RWPE1 (cell line): Measurements from ENCODE around the gene YWHAG.
"Not testable (repeated sequence)": the region's sequence is repeated elsewhere in the genome, so short reads cannot be mapped to it uniquely, and the experiment has no call there.

Source experiments
- CTCF ChIA-PET: fragments of 350-600 bp; sonication (Branson Sonifier 250); formaldehyde crosslinking; extraction: SDS; loops from one replicate; lab custom pipeline; 2021; lab: Yijun Ruan, JAX
- POLR2A ChIA-PET: fragments of 400-600 bp; formaldehyde crosslinking; extraction: SDS; loops from one replicate; lab custom pipeline; 2020; ENCODE audit warnings: antibody characterized with exemption; ENCODE audit not compliant: low non-redundant PET; lab: Yijun Ruan, JAX
- DNase-seq: peaks from one replicate; pipeline ENCODE4 v3.0.0; 2012; ENCODE audit warnings: low spot score
- H3K27ac ChIP-seq: fragments of 450-650 bp; 2 replicates; pipeline ENCODE4 v1.5.1; 2017
- CTCF ChIP-seq: fragments of 450-650 bp; conservative IDR thresholded peaks from 2 replicates; pipeline ENCODE4 v1.5.1; 2017; ENCODE audit warnings: low read depth, mild to moderate bottlenecking

Gene YWHAG

GRCh38 chr7:76400248-76400647, 41.5 kb upstream of the YWHAG start:
- ChIA-PET CTCF (no interaction called here), POLR2A (no interaction called here)
- TF ChIP-seq CTCF: no peak
- DNase-seq: no peak
- H3K27ac ChIP-seq: peak overlapping the region; percentile 75

GRCh38 chr7:76397409-76398183, 38.8 kb upstream of the YWHAG start:
- peak; percentile 82 for DNase-seq
- CTCF ChIA-PET: no interaction called here
- H3K27ac ChIP-seq: peak overlapping the region; percentile 75
- POLR2A ChIA-PET: interaction anchor here (0.6 kb wide), 1 partner anchor 39 kb away, joined by 6 read pairs; no protein-coding TSS in a partner anchor
- no peak for TF ChIP-seq CTCF

- H3K27ac ChIP-seq: peak overlapping the region; percentile 75
- no peak for TF ChIP-seq CTCF
- no peak for DNase-seq
- ChIA-PET POLR2A (no interaction called here), CTCF (no interaction called here)
Observed at GRCh38 chr7:76396864-76397263, 38.1 kb upstream of the YWHAG start.

- TF ChIP-seq CTCF: no peak
- ChIA-PET CTCF (no interaction called here), POLR2A (no interaction called here)
- no peak for DNase-seq
- H3K27ac ChIP-seq: peak overlapping the region; percentile 75
Observed at GRCh38 chr7:76395965-76396726, 37.4 kb upstream of the YWHAG start.

- DNase-seq, CTCF ChIA-PET, POLR2A ChIA-PET: not testable (repeated sequence)
- H3K27ac ChIP-seq: peak overlapping the region; percentile 75
Observed at GRCh38 chr7:76395605-76395964, 36.8 kb upstream of the YWHAG start.

- no peak for DNase-seq
- CTCF ChIA-PET: no interaction called here
- TF ChIP-seq CTCF: no peak
- H3K27ac ChIP-seq: peak overlapping the region; percentile 75
- POLR2A ChIA-PET: interaction anchor here (0.5 kb wide), 1 partner anchor 31 kb away, joined by 3 read pairs; no protein-coding TSS in a partner anchor
Observed at GRCh38 chr7:76394957-76395356, 36.2 kb upstream of the YWHAG start.
